GM20000 (cell line): ENCODE measurements around the gene LBP.
"Not testable (repeated sequence)": the region's sequence is repeated elsewhere in the genome, so short reads cannot be mapped to it uniquely, and the experiment has no call there.

Source experiments
- DNase-seq: peaks from one replicate; pipeline ENCODE4 v3.0.0; 2012; ENCODE audit warnings: low spot score
- CTCF ChIP-seq: IDR thresholded peaks from 2 replicates; pipeline ENCODE4 v1.5.1; 2012; ENCODE audit warnings: mild to moderate bottlenecking, control low read depth; ENCODE audit errors: extremely low read depth, missing control alignments

Gene LBP

GRCh38 chr20:38402089-38402488 is 55.8 kb downstream of the LBP start:
- no peak for TF ChIP-seq CTCF
- no peak for DNase-seq

DNA sequence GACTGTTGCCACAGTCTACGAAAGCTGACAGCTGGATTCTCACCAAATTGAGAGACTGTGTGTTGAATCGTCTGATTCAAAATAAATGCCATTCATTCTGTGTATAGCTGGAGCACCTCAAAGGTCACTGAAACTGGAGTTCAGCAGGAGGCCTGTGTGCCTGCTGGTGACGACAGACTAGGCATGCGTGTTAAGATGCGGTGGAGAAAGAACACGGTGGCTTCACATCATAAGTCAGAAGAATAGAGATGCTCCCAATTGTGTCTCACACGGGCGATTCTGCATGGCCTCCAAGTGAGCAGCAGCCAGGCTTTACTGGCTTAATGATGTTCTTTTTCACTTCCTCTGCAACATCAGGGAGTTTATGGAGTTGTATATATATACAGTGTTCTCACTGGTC is 56.5 kb downstream of the LBP start:
- DNase-seq: no peak
- no peak for TF ChIP-seq CTCF

DNA sequence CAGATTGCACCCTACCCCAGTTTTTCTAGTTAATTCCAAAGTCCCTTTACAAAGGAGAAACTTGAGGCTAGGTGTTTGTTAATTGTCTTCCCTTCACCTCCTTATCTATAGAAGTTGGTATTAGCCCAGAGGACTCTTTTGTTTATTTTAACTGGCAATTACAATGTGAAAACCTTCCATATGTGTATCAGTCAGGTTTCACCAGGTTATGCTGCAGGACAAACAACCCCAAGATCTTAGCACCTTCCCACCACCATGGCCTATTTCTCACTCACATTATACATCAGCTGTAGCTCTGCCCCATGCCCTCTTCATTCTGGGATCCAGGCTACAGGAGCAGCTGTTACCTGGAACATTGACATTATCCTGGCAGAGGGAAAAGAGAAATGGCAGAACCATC is 57.7 kb downstream of the LBP start:
- no peak for TF ChIP-seq CTCF
- no peak for DNase-seq

DNA sequence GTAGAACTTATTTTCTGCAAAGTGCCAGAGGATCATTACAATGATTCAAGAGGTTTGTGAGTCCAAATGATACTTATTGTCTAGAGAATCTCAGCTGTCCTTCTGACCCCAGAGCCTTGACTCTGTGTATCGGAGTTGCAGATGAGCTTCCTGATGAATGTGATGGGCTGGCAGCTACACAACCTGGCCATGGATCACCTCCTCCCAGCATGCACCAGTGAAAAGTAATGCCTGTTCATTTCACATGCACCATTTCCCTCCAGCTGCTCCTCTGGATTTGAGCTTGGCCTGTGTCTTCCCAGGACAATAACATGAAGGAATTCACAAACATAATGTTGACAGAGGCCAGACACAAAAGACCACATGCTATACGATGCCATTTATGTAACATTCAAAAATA is 58.9 kb downstream of the LBP start:
- no peak for DNase-seq

DNA sequence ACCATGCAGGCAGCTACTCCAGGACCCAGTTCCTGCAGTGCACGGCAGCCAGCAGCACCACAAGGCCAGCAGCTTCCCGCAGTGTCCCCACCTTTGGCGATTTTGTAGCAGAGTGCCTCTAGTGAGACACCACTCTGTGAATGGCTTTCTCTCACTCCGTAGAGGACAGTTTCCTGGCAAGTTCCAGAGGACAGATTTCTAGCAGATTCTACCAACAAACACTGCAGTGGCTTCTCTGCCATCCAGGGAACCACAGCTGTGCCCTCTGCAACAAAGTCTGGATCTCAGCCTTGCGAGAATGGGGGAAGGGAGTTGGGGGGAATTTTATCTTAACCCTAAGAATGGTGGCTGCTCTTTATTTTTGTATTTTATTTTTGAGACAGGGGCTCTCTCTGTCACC is 60.2 kb downstream of the LBP start:
- no peak for DNase-seq
- TF ChIP-seq CTCF: no peak

More for the DNA sequence above, 58.9 kb downstream of the LBP start:
- TF ChIP-seq CTCF: no peak

DNA sequence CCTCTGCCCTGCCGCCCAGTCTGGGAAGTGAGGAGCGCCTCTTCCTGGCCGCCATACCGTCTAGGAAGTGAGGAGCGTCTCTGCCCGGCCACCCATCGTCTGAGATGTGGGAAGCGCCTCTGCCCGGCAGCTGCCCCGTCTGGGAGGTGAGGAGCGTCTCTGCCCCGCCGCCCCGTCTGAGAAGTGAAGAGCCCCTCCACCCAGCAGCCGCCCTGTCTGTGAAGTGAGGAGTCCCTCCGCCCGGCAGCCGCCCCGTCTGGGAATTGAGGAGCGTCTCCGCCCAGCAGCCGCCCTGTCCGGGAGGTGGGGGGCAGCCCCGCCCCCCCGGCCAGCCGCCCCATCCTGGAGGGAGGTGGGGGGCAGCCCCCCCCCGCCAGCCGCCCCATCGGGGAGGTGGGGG is 61.0 kb downstream of the LBP start:
- no peak for TF ChIP-seq CTCF
- DNase-seq: no peak

DNA sequence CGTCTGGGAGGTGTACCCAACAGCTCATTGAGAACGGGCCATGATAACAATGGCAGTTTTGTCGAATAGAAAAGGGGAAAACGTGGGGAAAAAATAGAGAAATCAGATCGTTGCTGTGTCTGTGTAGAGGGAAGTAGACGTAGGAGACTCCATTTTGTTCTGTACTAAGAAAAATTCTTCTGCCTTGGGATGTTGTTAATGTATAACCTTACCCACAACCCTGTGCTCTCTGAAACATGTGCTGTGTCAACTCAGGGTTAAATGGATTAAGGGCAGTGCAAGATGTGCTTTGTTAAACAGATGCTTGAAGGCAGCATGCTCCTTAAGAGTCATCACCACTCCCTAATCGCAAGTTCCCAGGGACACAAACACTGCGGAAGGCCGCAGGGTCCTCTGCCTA is 61.5 kb downstream of the LBP start:
- not testable (repeated sequence) for DNase-seq

DNA sequence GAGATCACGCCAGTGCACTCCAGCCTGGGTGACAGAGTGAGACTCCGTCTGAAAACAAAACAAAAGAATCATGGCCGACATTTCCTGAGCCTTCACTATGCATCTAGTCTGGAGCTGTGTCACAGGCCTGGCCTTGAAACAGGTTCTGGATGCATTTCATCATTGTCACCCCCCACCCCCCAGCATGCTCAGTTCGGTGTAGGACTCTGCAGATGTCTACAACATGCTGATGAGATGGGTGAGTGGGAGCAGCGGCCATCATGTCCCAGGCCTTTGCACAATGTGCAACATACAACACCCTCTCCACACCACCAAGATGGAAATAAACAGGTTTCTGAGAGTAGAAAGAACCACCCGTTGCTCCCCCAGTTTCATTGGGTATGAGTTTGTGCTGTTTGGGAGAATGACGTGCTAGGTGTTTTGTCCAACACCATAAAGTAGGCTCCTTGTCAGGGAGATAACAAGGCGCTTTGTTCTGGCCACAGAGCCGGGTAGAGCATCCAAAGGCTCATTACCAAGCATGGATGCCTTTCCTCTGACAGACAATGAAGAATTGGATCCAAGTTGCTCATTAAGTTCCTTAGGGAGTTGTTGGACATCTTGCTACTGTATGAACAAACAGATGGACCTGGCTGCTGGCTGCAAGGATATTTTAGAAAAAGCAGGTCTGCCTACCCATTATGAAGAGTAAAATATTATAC is 66.7 kb downstream of the LBP start:
- DNase-seq: no peak
- TF ChIP-seq CTCF: no peak
